GM12865 (cell line): ENCODE measurements around the gene DCT.
"Not testable (repeated sequence)": the region's sequence is repeated elsewhere in the genome, so short reads cannot be mapped to it uniquely, and the experiment has no call there.

ENCODE experiments used
- DNase-seq: peaks from one replicate; pipeline ENCODE4 v3.0.0; 2010; ENCODE audit warnings: low read depth
- H3K4me3 ChIP-seq: 2 replicates; pipeline ENCODE4 v1.5.1; 2011; ENCODE audit warnings: mild to moderate bottlenecking, low read depth, low read length, control low read depth
- TF ChIP-seq, protein P1 (sequence below): IDR thresholded peaks from 2 replicates; pipeline ENCODE4 v1.5.1; 2011; ENCODE audit warnings: low read length, control low read depth, low read depth, inconsistent platforms; ENCODE audit not compliant: insufficient read depth; ENCODE audit errors: missing control alignments

DCT gene

DNA sequence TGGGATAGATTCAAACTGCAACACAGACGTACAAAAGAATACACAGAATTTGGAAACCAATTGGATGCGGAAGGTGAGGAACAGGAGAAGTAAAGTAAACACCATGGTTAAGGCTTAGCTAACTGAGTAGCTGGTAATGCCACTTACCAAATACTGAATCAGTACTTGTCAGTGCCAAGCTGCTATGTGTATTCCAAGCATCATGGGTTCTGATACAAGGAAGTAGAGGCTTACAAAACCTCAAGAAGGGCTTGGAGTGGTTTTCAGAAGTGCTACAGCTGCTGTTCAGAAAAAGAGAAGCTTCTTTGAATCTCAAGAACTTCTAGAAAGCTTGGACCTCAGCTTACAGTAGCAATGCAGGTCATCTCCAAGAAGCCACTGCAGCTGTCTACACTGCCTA lies 35.9 kb upstream of the DCT start:
- TF ChIP-seq, protein P1, sequence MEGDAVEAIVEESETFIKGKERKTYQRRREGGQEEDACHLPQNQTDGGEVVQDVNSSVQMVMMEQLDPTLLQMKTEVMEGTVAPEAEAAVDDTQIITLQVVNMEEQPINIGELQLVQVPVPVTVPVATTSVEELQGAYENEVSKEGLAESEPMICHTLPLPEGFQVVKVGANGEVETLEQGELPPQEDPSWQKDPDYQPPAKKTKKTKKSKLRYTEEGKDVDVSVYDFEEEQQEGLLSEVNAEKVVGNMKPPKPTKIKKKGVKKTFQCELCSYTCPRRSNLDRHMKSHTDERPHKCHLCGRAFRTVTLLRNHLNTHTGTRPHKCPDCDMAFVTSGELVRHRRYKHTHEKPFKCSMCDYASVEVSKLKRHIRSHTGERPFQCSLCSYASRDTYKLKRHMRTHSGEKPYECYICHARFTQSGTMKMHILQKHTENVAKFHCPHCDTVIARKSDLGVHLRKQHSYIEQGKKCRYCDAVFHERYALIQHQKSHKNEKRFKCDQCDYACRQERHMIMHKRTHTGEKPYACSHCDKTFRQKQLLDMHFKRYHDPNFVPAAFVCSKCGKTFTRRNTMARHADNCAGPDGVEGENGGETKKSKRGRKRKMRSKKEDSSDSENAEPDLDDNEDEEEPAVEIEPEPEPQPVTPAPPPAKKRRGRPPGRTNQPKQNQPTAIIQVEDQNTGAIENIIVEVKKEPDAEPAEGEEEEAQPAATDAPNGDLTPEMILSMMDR: no peak
- DNase-seq: no peak
- H3K4me3 ChIP-seq: no peak overlapping the region

DNA sequence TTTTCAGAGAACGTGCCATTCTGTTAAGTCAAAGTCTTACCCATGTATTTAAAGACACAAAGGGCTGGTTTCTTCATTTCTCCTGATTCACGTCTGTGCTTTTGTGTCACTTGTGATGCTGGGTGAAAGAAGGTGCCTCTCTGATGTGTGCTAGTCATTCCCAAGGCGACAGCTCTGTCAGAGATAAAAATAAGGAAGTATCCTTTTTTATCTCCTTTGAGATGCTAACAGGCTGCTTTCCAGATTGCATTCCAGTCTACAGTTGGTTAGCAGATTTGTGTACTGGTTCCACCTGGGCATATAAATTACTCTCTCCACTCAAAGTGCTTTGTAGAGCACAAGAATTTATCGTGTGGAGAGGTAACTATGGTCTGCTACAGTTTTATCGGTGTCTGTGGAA lies 33.5 kb upstream of the DCT start:
- DNase-seq: no peak
- no peak overlapping the region for H3K4me3 ChIP-seq
- TF ChIP-seq, protein P1: no peak

DNA sequence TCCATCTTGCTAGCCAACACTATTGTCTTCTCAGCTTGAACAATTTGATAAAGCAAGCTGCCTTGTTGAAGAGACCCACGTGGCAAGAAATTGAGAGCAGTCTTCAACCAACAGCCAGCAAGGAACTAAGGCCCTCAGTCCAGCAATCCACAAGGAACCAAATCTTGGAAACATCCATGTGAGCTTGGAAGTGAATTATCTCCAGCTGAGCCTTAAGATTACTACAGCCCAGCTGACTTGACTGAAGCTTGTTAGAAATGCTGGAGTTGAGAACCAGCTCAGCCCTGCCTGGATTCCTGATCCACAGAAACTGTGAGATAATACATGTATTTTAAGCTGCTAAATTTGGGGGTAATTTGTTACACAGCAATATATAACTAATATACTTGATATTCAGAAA lies 26.2 kb upstream of the DCT start:
- no peak for DNase-seq
- TF ChIP-seq, protein P1: no peak
- H3K4me3 ChIP-seq: no peak overlapping the region

DNA sequence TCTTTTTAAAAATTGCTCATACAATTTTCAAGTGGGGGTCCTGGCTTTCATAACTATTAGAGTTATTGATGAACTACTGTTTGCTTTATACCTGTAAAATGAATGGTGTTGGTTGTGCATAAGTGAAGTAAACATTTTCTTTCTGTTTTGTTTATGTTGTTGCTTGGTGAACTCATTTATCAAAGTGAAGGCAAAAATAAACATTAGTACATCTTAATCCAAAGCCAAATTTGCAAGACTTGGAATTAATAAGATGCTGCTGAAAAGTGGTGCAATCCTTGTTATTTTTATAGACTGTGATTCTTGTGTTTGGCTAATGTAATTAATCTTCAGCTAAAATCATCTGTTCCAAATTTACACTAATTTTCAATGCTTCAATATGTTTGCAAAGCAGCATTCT lies 24.4 kb upstream of the DCT start:
- DNase-seq: no peak
- TF ChIP-seq, protein P1: no peak
- no peak overlapping the region for H3K4me3 ChIP-seq

DNA sequence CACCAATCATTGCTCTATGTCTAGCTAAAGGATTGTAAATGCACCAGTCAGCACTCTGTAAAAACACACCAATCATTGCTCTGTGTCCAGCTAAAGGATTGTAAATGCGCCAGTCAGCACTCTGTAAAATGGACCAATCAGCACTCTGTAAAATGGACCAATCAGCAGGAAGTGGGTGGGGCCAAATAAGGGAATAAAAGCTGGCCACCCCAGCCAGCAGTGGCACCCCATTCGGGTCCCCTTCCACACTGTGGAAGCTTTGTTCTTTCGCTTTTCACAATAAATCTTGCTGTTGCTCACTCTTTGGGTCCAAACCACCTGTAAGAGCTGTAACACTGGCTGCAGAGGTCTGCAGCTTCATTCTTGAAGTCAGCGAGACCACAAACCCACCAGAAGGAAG lies 19.3 kb upstream of the DCT start:
- not testable (repeated sequence) for DNase-seq, H3K4me3 ChIP-seq

DNA sequence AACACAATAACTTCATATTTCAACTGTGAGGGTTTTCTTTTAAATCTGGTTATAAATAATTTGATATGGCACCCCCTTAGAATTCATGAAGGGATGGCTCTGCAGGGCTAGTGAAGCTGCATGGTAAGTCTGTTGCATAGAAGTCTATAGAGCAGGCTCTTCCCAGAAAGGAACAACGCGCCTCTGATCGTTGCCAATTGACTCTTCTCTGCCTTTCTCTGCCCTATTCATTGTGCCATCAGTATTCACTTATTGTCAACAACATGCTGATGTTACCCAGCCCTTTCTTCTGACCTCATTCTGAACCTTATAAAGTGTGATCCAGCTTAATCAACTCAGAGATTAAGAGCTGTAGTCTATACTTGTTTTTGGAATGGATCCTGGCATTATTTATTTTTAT lies 16.3 kb upstream of the DCT start:
- no peak overlapping the region for H3K4me3 ChIP-seq
- TF ChIP-seq, protein P1: no peak
- DNase-seq: no peak

DNA sequence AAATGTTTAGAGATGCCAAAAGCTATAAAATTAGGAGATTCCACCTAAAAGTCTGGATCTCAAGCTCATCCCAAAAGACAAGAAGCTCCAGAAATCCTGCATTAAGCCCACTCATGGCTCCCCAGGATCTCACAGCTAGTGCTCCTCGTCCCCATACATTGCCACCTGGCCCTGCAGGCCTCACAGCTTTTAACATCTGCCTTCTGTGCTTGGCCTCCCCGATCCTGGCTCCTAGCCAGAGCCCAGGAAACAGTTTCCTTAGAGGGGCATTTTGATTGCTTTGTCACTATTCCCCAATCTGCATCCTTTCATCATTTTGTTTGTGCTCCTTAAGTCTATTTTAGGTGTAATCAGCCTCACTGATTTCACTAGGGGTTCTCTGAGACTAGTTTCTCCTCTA lies 14.5 kb upstream of the DCT start:
- DNase-seq: no peak
- no peak overlapping the region for H3K4me3 ChIP-seq
- TF ChIP-seq, protein P1: no peak

DNA sequence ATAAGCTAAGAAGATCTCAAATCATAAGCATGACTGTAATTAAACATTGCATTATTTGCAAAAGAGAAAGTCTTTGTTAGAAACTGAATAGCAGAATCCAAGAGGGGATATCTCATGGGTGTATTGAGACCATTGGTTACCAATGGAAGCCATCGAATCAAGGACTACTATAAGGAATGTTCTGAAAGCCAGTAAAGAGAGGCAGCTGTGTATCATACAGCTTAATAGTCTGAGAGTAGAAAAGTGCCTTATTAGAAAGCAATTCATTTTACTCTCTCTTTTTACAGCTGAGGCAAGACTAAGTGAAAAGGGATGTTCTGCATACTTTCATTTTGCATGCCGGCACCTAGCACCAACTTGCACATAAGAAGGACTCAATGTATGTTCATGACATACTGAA lies 7.6 kb upstream of the DCT start:
- TF ChIP-seq, protein P1: no peak
- H3K4me3 ChIP-seq: no peak overlapping the region

More for the DNA sequence above, 7.6 kb upstream of the DCT start:
- DNase-seq: no peak
